Neural progenitor cell (in vitro differentiated cells): Measurements from ENCODE around the gene PLPPR3. TPM values are rescaled to one million over a fixed set of nuclear protein-coding genes. Genes with fewer than 3 reads are reported as not detected.

ENCODE experiments used
- DNase-seq: peaks from one replicate; pipeline ENCODE4 v3.0.0-alpha.2; 2016; ENCODE audit warnings: low spot score
- H2AFZ ChIP-seq: fragments of 200-600 bp; sonication (generic); replicated peaks from 2 replicates; pipeline ENCODE4 v1.6.1; 2016; ENCODE audit warnings: antibody characterized with exemption
- H3F3A ChIP-seq: fragments of 200-600 bp; sonication (generic); 2 replicates; pipeline ENCODE4 v1.6.1; 2016; ENCODE audit warnings: antibody characterized with exemption, low read depth
- H3K27ac ChIP-seq: fragments of 200-600 bp; sonication (generic); 2 replicates; pipeline ENCODE4 v1.5.1; 2016; ENCODE audit warnings: mild to moderate bottlenecking
- H3K27me3 ChIP-seq: fragments of 200-600 bp; sonication (generic); 2 replicates; pipeline ENCODE4 v1.6.1; 2016; ENCODE audit warnings: mild to moderate bottlenecking, moderate library complexity
- H3K36me3 ChIP-seq: fragments of 200-600 bp; sonication (generic); 2 replicates; pipeline ENCODE4 v1.5.1; 2016
- H3K4me1 ChIP-seq: fragments of 200-600 bp; sonication (generic); 2 replicates; pipeline ENCODE4 v1.6.1; 2016; ENCODE audit warnings: mixed run types
- H3K4me2 ChIP-seq: fragments of 200-600 bp; sonication (generic); 2 replicates; pipeline ENCODE4 v1.6.1; 2016
- H3K4me3 ChIP-seq: fragments of 200-600 bp; sonication (generic); 2 replicates; pipeline ENCODE4 v1.5.1; 2016
- H3K79me2 ChIP-seq: fragments of 200-600 bp; sonication (generic); 2 replicates; pipeline ENCODE4 v1.6.1; 2016; ENCODE audit warnings: low read depth
- H3K9ac ChIP-seq: fragments of 200-600 bp; sonication (generic); 2 replicates; pipeline ENCODE4 v1.6.1; 2016
- H3K9me3 ChIP-seq: fragments of 200-600 bp; sonication (generic); 2 replicates; pipeline ENCODE4 v1.5.1; 2016; ENCODE audit warnings: low read depth
- H4K20me1 ChIP-seq: fragments of 200-600 bp; sonication (generic); 2 replicates; pipeline ENCODE4 v1.6.1; 2016; ENCODE audit warnings: low read depth
- H3K27ac Mint-ChIP-seq: 3 replicates; pipeline ENCODE4 v1.8.0; 2021; ENCODE audit warnings: mixed read lengths
- H3K27me3 Mint-ChIP-seq: 2 replicates; pipeline ENCODE4 v1.8.0; 2022; ENCODE audit warnings: low read depth, mild to moderate bottlenecking, inconsistent platforms, moderate library complexity, mixed read lengths; ENCODE audit not compliant: insufficient read depth
- H3K36me3 Mint-ChIP-seq: 3 replicates; pipeline ENCODE4 v1.8.0; 2021; ENCODE audit warnings: mixed read lengths
- H3K4me1 Mint-ChIP-seq: 3 replicates; pipeline ENCODE4 v1.8.0; 2021; ENCODE audit warnings: mixed read lengths
- H3K4me3 Mint-ChIP-seq: 3 replicates; pipeline ENCODE4 v1.8.0; 2021; ENCODE audit warnings: mild to moderate bottlenecking, moderate library complexity, mixed read lengths
- H3K9me3 Mint-ChIP-seq: 3 replicates; pipeline ENCODE4 v1.8.0; 2020; ENCODE audit warnings: mixed read lengths
- CTCF ChIP-seq: fragments of 200-600 bp; sonication (generic); IDR thresholded peaks from 2 replicates; pipeline ENCODE4 v1.5.1; 2017; ENCODE audit warnings: antibody characterized with exemption, mild to moderate bottlenecking
- EZH2 ChIP-seq: fragments of 200-600 bp; sonication (generic); IDR thresholded peaks from 2 replicates; pipeline ENCODE4 v1.6.1; 2017; ENCODE audit warnings: antibody characterized with exemption, mild to moderate bottlenecking, moderate library complexity
- EZH2phosphoT487 ChIP-seq: fragments of 200-600 bp; sonication (generic); IDR thresholded peaks from 2 replicates; pipeline ENCODE4 v1.6.1; 2017; ENCODE audit warnings: antibody characterized with exemption
- total RNA-seq: library from RNA; depleted of rRNA; stranded (reverse); fragments of >200 nt; gene quantifications from 2 replicates; pipeline ENCODE4 v1.2.3, GENCODE V29; 2015; ENCODE audit warnings: low replicate concordance

The PLPPR3 gene
- total RNA-seq, 1 donor from 2014 or later, result 15.6 TPM

GRCh38 chr19:815079-815774 lies 6.5 kb downstream of the PLPPR3 start:
- Mint-ChIP-seq H3K4me3 (no peak overlapping the region), H3K27me3 (peaks cover 17% of the 10 kb centered on the region), H3K36me3 (peaks cover 28% of the 10 kb centered on the region), H3K9me3 (peaks cover 2% of the 10 kb centered on the region), H3K4me1 (peaks cover 10% of the 10 kb centered on the region), H3K27ac (no peak overlapping the region)
- H3K4me2 ChIP-seq, result no peak overlapping the region
- no peak for DNase-seq
- peaks cover 35% of the 10 kb centered on the region for H3K79me2 ChIP-seq
- H3K27ac ChIP-seq, result no peak overlapping the region
- no peak overlapping the region for H3K9ac ChIP-seq
- H3K4me3 ChIP-seq, result no peak overlapping the region
- H3K27me3 ChIP-seq, result no peaks in the 10 kb centered on the region
- no peak overlapping the region for H2AFZ ChIP-seq
- no peaks in the 10 kb centered on the region for H3K4me1 ChIP-seq
- H4K20me1 ChIP-seq, result peaks cover 50% of the 10 kb centered on the region
- no peaks in the 10 kb centered on the region for H3K9me3 ChIP-seq
- peaks cover 29% of the 10 kb centered on the region for H3F3A ChIP-seq
- H3K36me3 ChIP-seq, result no peaks in the 10 kb centered on the region
- no peak for TF ChIP-seq EZH2
- TF ChIP-seq CTCF, result no peak
- TF ChIP-seq EZH2phosphoT487, result no peak

- H3K4me3 Mint-ChIP-seq, result no peak overlapping the region
- no peak overlapping the region for H3K9ac ChIP-seq
- no peaks in the 10 kb centered on the region for H3K4me1 ChIP-seq
- no peak for DNase-seq
- no peak for TF ChIP-seq EZH2
- no peak for TF ChIP-seq EZH2phosphoT487
- TF ChIP-seq CTCF, result no peak
- no peak overlapping the region for H3K4me2 ChIP-seq
- H4K20me1 ChIP-seq, result peaks cover 50% of the 10 kb centered on the region
- no peak overlapping the region for H3K4me3 ChIP-seq
- peaks cover 3% of the 10 kb centered on the region for H3K36me3 ChIP-seq
- no peak overlapping the region for H3K27ac ChIP-seq
- peaks cover 2% of the 10 kb centered on the region for H3K9me3 Mint-ChIP-seq
- H3K79me2 ChIP-seq, result peaks cover 33% of the 10 kb centered on the region
- no peaks in the 10 kb centered on the region for H3K9me3 ChIP-seq
- no peak overlapping the region for H2AFZ ChIP-seq
- H3F3A ChIP-seq, result peaks cover 32% of the 10 kb centered on the region
- peak overlapping the region; percentile 63 for H3K27ac Mint-ChIP-seq
- H3K36me3 Mint-ChIP-seq, result peaks cover 30% of the 10 kb centered on the region
- H3K27me3 Mint-ChIP-seq, result peaks cover 17% of the 10 kb centered on the region
- H3K4me1 Mint-ChIP-seq, result peaks cover 4% of the 10 kb centered on the region
- H3K27me3 ChIP-seq, result no peaks in the 10 kb centered on the region
Measured at GRCh38 chr19:814152-815078, 7.3 kb downstream of the PLPPR3 start.

GRCh38 chr19:813219-814151 lies 8.3 kb downstream of the PLPPR3 start:
- Mint-ChIP-seq H3K36me3 (peaks cover 30% of the 10 kb centered on the region), H3K27ac (no peak overlapping the region), H3K27me3 (peaks cover 18% of the 10 kb centered on the region), H3K4me1 (peaks cover 4% of the 10 kb centered on the region), H3K9me3 (peaks cover 2% of the 10 kb centered on the region), H3K4me3 (no peak overlapping the region)
- Histone ChIP-seq H3K9me3 (no peaks in the 10 kb centered on the region), H3K27me3 (no peaks in the 10 kb centered on the region), H3K4me1 (no peaks in the 10 kb centered on the region), H3K9ac (no peak overlapping the region), H3F3A (peaks cover 40% of the 10 kb centered on the region), H3K79me2 (peaks cover 33% of the 10 kb centered on the region), H4K20me1 (peaks cover 57% of the 10 kb centered on the region), H3K4me2 (no peak overlapping the region), H2AFZ (no peak overlapping the region), H3K27ac (no peak overlapping the region), H3K4me3 (no peak overlapping the region), H3K36me3 (peaks cover 3% of the 10 kb centered on the region)
- DNase-seq, result no peak
- TF ChIP-seq EZH2phosphoT487 (no peak), EZH2 (no peak), CTCF (no peak)
